ENCODE data around the gene TRDMT1.

GRCh38 chr10:17116193-17116592, 85.3 kb downstream of the TRDMT1 start:
- no peak for TF ChIP-seq CTCF (IDR thresholded peaks at IDR 0.05)
- no peak for TF ChIP-seq EZH2 (IDR thresholded peaks at IDR 0.05; ENCODE audit: borderline replicate concordance, insufficient read depth, low read depth, low read length, poor library complexity, severe bottlenecking)

All from B cell (primary cell).